HepG2 (cell line): ENCODE measurements around the gene CAPRIN1. TPM values are rescaled to one million over a fixed set of nuclear protein-coding genes. Genes with fewer than 3 reads are reported as not detected.

Experiments
- CEBPB ChIP-seq: IDR thresholded peaks from 2 replicates; pipeline ENCODE4 v1.6.1; 2011; ENCODE audit warnings: low read depth, low read length, improper control_type of control experiment, borderline replicate concordance
- DR1 ChIP-seq: sonication (generic); formaldehyde crosslinking; IDR thresholded peaks from 2 replicates; pipeline ENCODE4 v1.8.0; 2021; ENCODE audit warnings: mild to moderate bottlenecking, missing genetic modification reagents, inconsistent platforms
- KLF13 ChIP-seq: sonication (generic); formaldehyde crosslinking; IDR thresholded peaks from 2 replicates; pipeline ENCODE4 v1.4.0; 2020; ENCODE audit warnings: mild to moderate bottlenecking, missing genetic modification reagents
- KMT2B ChIP-seq: IDR thresholded peaks from 2 replicates; pipeline ENCODE4 v1.6.1; 2016; ENCODE audit warnings: missing genetic modification reagents, missing compliant biosample characterization
- MTA3 ChIP-seq: sonication (generic); formaldehyde crosslinking; IDR thresholded peaks from 2 replicates; pipeline ENCODE4 v1.4.0; 2020; ENCODE audit warnings: missing genetic modification reagents
- MZF1 ChIP-seq: sonication (generic); formaldehyde crosslinking; IDR thresholded peaks from 2 replicates; pipeline ENCODE4 v1.8.1; 2023; ENCODE audit warnings: mild to moderate bottlenecking, missing genetic modification reagents, borderline replicate concordance
- NR1H2 ChIP-seq: sonication (generic); formaldehyde crosslinking; IDR thresholded peaks from 2 replicates; pipeline ENCODE4 v1.8.1; 2022; ENCODE audit warnings: low read depth, missing genetic modification reagents, borderline replicate concordance
- NRL ChIP-seq: sonication (generic); formaldehyde crosslinking; IDR thresholded peaks from 2 replicates; pipeline ENCODE4 v1.5.0; 2020; ENCODE audit warnings: missing genetic modification reagents, mild to moderate bottlenecking, moderate library complexity, borderline replicate concordance
- PLRG1 ChIP-seq: fragments of 450-650 bp; conservative IDR thresholded peaks from 2 replicates; pipeline ENCODE4 v1.6.1; 2016
- SMAD3 ChIP-seq: sonication (generic); formaldehyde crosslinking; IDR thresholded peaks from 2 replicates; pipeline ENCODE4 v1.4.0; 2020; ENCODE audit warnings: missing genetic modification reagents
- polyA plus RNA-seq, 8 experiments: library from polyadenylated mRNA; depleted of rRNA in 3 of 8; stranded (reverse) in 7 of 8; unstranded in 1 of 8; fragments of >200 nt; fragmentation: Illumina TruSeq in 4 of 8; extraction: Trizol in 4 of 8; gene quantifications; 2 replicates each; pipeline versions ENCODE4 v1.2.1 to v1.2.3, GENCODE V29; 2011 to 2016; ENCODE audit warnings: low read depth in 4 of 8, missing spikeins in 1 of 8, mixed read lengths in 1 of 8; ENCODE audit not compliant: insufficient read depth in 1 of 8
- total RNA-seq, 5 experiments: library from RNA; depleted of rRNA; stranded (reverse); fragments of >200 nt; fragmentation: Illumina TruSeq; extraction: Trizol; gene quantifications; 2 replicates each; pipeline ENCODE4 v1.2.3, GENCODE V29; 2016; ENCODE audit warnings: low read depth in 1 of 5
- TF ChIP-seq, protein P1 (sequence below): sonication (generic); formaldehyde crosslinking; IDR thresholded peaks from 2 replicates; pipeline ENCODE4 v1.5.1; 2020; ENCODE audit warnings: missing genetic modification reagents, mild to moderate bottlenecking, borderline replicate concordance
- TF ChIP-seq, protein P2 (sequence below): IDR thresholded peaks from 2 replicates; pipeline ENCODE4 v1.6.1; 2016; ENCODE audit warnings: missing biosample characterization, missing genetic modification reagents, low read depth
- TF ChIP-seq, protein P3 (sequence below): sonication (generic); formaldehyde crosslinking; conservative IDR thresholded peaks from 2 replicates; pipeline ENCODE4 v1.4.0; 2020; ENCODE audit warnings: missing genetic modification reagents
- TF ChIP-seq, protein P4 (sequence below): sonication (generic); formaldehyde crosslinking; IDR thresholded peaks from 2 replicates; pipeline ENCODE4 v1.8.1; 2023; ENCODE audit warnings: mild to moderate bottlenecking, missing genetic modification reagents
- TF ChIP-seq, protein P5 (sequence below): sonication (generic); formaldehyde crosslinking; conservative IDR thresholded peaks from 2 replicates; pipeline ENCODE4 v1.4.0; 2020; ENCODE audit warnings: mild to moderate bottlenecking, missing genetic modification reagents, moderate library complexity
- TF ChIP-seq, protein P6 (sequence below): sonication (generic); formaldehyde crosslinking; IDR thresholded peaks from 2 replicates; pipeline ENCODE4 v1.4.0; 2020; ENCODE audit warnings: missing genetic modification reagents

Gene CAPRIN1
- total and polyA plus RNA-seq, 2 of the 13 experiments (the other 11 are each of a cell fraction or from before 2014, with no cell fraction given), result 114 to 162 TPM

DNA sequence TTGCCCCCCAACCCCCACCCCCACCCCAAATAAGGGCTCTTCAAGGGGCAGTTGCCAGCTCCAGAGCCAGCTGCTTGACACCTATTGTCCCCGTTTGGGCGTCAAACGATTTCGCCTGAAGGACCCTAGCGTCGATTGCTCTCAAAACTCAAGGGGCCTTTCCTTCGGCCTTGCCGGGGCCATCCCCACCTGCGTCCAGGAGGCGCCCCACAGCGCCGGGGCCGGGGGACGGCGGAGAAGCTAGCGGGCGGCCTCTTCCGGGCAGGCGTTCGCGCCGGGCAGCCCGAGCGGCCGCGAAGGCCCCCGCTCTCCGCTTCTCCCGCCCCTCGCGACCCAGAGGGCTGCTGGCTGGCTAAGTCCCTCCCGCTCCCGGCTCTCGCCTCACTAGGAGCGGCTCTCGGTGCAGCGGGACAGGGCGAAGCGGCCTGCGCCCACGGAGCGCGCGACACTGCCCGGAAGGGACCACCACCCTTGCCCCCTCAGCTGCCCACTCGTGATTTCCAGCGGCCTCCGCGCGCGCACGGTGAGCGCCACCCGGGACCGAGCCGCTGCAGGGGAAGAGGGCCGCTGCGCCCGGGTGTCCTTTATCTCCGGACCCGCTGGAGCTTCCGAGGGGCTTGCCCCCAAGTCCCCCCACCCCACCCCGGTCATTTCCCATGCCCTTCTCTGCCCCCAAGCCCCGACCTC is at the start of gene CAPRIN1 (continued):
- TF ChIP-seq DR1 (CRISPR knock-in tag) (peak; percentile 64), SMAD3 (CRISPR knock-in tag) (no peak), MTA3 (CRISPR knock-in tag) (no peak), NR1H2 (no peak), PLRG1 (no peak), KLF13 (CRISPR knock-in tag) (peak; percentile 70; the same call in 1 of the 2 replicates), KMT2B (CRISPR knock-in tag) (peak; percentile 10; the same call in 1 of the 2 replicates), MZF1 (CRISPR knock-in tag) (no peak), NRL (CRISPR knock-in tag) (peak; percentile 50; the same call in 1 of the 2 replicates), CEBPB (no peak)
- TF ChIP-seq, protein P1, sequence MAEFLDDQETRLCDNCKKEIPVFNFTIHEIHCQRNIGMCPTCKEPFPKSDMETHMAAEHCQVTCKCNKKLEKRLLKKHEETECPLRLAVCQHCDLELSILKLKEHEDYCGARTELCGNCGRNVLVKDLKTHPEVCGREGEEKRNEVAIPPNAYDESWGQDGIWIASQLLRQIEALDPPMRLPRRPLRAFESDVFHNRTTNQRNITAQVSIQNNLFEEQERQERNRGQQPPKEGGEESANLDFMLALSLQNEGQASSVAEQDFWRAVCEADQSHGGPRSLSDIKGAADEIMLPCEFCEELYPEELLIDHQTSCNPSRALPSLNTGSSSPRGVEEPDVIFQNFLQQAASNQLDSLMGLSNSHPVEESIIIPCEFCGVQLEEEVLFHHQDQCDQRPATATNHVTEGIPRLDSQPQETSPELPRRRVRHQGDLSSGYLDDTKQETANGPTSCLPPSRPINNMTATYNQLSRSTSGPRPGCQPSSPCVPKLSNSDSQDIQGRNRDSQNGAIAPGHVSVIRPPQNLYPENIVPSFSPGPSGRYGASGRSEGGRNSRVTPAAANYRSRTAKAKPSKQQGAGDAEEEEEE (CRISPR knock-in tag), result no peak
- TF ChIP-seq, protein P2, sequence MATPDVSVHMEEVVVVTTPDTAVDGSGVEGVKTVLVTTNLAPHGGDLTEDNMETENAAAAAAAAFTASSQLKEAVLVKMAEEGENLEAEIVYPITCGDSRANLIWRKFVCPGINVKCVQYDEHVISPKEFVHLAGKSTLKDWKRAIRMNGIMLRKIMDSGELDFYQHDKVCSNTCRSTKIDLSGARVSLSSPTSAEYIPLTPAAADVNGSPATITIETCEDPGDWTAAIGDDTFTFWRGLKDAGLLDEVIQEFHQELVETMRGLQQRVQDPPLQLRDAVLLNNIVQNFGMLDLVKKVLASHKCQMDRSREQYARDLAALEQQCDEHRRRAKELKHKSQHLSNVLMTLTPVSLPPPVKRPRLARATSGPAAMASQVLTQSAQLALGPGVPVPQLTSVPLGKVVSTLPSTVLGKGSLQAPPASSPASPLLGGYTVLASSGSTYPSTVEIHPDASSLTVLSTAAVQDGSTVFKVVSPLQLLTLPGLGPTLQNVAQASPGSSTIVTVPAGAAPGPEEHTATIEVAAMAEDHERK (CRISPR knock-in tag), result no peak
- TF ChIP-seq, protein P3, sequence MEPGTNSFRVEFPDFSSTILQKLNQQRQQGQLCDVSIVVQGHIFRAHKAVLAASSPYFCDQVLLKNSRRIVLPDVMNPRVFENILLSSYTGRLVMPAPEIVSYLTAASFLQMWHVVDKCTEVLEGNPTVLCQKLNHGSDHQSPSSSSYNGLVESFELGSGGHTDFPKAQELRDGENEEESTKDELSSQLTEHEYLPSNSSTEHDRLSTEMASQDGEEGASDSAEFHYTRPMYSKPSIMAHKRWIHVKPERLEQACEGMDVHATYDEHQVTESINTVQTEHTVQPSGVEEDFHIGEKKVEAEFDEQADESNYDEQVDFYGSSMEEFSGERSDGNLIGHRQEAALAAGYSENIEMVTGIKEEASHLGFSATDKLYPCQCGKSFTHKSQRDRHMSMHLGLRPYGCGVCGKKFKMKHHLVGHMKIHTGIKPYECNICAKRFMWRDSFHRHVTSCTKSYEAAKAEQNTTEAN (CRISPR knock-in tag), result peak; percentile 23; the same call in 1 of the 2 replicates
- TF ChIP-seq, protein P4, sequence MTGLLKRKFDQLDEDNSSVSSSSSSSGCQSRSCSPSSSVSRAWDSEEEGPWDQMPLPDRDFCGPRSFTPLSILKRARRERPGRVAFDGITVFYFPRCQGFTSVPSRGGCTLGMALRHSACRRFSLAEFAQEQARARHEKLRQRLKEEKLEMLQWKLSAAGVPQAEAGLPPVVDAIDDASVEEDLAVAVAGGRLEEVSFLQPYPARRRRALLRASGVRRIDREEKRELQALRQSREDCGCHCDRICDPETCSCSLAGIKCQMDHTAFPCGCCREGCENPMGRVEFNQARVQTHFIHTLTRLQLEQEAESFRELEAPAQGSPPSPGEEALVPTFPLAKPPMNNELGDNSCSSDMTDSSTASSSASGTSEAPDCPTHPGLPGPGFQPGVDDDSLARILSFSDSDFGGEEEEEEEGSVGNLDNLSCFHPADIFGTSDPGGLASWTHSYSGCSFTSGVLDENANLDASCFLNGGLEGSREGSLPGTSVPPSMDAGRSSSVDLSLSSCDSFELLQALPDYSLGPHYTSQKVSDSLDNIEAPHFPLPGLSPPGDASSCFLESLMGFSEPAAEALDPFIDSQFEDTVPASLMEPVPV (CRISPR knock-in tag), result no peak
- TF ChIP-seq, protein P5, sequence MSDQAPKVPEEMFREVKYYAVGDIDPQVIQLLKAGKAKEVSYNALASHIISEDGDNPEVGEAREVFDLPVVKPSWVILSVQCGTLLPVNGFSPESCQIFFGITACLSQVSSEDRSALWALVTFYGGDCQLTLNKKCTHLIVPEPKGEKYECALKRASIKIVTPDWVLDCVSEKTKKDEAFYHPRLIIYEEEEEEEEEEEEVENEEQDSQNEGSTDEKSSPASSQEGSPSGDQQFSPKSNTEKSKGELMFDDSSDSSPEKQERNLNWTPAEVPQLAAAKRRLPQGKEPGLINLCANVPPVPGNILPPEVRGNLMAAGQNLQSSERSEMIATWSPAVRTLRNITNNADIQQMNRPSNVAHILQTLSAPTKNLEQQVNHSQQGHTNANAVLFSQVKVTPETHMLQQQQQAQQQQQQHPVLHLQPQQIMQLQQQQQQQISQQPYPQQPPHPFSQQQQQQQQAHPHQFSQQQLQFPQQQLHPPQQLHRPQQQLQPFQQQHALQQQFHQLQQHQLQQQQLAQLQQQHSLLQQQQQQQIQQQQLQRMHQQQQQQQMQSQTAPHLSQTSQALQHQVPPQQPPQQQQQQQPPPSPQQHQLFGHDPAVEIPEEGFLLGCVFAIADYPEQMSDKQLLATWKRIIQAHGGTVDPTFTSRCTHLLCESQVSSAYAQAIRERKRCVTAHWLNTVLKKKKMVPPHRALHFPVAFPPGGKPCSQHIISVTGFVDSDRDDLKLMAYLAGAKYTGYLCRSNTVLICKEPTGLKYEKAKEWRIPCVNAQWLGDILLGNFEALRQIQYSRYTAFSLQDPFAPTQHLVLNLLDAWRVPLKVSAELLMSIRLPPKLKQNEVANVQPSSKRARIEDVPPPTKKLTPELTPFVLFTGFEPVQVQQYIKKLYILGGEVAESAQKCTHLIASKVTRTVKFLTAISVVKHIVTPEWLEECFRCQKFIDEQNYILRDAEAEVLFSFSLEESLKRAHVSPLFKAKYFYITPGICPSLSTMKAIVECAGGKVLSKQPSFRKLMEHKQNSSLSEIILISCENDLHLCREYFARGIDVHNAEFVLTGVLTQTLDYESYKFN (CRISPR knock-in tag), result peak; percentile 47; the same call in 1 of the 2 replicates
- TF ChIP-seq, protein P6, sequence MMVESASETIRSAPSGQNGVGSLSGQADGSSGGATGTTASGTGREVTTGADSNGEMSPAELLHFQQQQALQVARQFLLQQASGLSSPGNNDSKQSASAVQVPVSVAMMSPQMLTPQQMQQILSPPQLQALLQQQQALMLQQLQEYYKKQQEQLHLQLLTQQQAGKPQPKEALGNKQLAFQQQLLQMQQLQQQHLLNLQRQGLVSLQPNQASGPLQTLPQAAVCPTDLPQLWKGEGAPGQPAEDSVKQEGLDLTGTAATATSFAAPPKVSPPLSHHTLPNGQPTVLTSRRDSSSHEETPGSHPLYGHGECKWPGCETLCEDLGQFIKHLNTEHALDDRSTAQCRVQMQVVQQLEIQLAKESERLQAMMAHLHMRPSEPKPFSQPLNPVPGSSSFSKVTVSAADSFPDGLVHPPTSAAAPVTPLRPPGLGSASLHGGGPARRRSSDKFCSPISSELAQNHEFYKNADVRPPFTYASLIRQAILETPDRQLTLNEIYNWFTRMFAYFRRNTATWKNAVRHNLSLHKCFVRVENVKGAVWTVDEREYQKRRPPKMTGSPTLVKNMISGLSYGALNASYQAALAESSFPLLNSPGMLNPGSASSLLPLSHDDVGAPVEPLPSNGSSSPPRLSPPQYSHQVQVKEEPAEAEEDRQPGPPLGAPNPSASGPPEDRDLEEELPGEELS (CRISPR knock-in tag), result peak; percentile 28; the same call in 1 of the 2 replicates
